H1 (cell line): ENCODE data around the gene CETN2. TPM values are rescaled to one million over a fixed set of nuclear protein-coding genes. Genes with fewer than 3 reads are reported as not detected.

Experiments
- CTCF ChIA-PET: fragments of 300-600 bp; sonication (Branson Sonifier 250); formaldehyde crosslinking; loops from one replicate; lab custom pipeline; 2021; ENCODE audit not compliant: partially characterized antibody; lab: Charles Lee
- POLR2A ChIA-PET: fragments of 300-600 bp; sonication (Branson Sonifier 250); formaldehyde crosslinking; loops from one replicate; lab custom pipeline; 2021; ENCODE audit warnings: inconsistent platforms; ENCODE audit not compliant: partially characterized antibody; lab: Charles Lee
- DNase-seq, 2 experiments: peaks; one replicate each; pipeline versions ENCODE4 v3.0.0 to v3.0.0-alpha.2; 2010 to 2022; ENCODE audit warnings: low spot score in 2 of 2, low read depth in 1 of 2, mixed read lengths in 1 of 2
- FAIRE-seq: peaks from 2 replicates; lab custom pipeline; 2011; peaks lifted over from hg19 to GRCh38; lab: Jason Lieb, UNC
- H2AFZ ChIP-seq: 2 replicates; pipeline ENCODE4 v1.8.1; 2012; ENCODE audit warnings: low read length, inconsistent platforms
- H2AK5ac ChIP-seq: 2 replicates; pipeline ENCODE4 v1.6.1; 2013; ENCODE audit warnings: low read depth, low read length
- H2BK120ac ChIP-seq: replicated peaks from 2 replicates; pipeline ENCODE3; 2013; ENCODE audit warnings: low read depth, low read length, inconsistent platforms
- H2BK12ac ChIP-seq: 2 replicates; pipeline ENCODE4 v1.6.1; 2013; ENCODE audit warnings: low read depth, low read length
- H2BK15ac ChIP-seq: 2 replicates; pipeline ENCODE4 v1.6.1; 2013; ENCODE audit warnings: low read length
- H2BK20ac ChIP-seq: 2 replicates; pipeline ENCODE4 v1.6.1; 2013; ENCODE audit warnings: low read length
- H2BK5ac ChIP-seq: 2 replicates; pipeline ENCODE4 v1.6.1; 2013; ENCODE audit warnings: low read depth, low read length
- H3K14ac ChIP-seq: 2 replicates; pipeline ENCODE4 v1.6.1; 2013; ENCODE audit warnings: inconsistent platforms; ENCODE audit not compliant: insufficient read length
- H3K18ac ChIP-seq: 2 replicates; pipeline ENCODE4 v1.6.1; 2013; ENCODE audit warnings: low read length; ENCODE audit errors: extremely low read depth
- H3K23ac ChIP-seq: 2 replicates; pipeline ENCODE4 v1.6.1; 2013; ENCODE audit warnings: inconsistent platforms; ENCODE audit not compliant: insufficient read length
- H3K23me2 ChIP-seq: 2 replicates; pipeline ENCODE4 v1.6.1; 2013; ENCODE audit warnings: low read depth, low read length
- H3K27ac ChIP-seq: 2 replicates; pipeline ENCODE4 v1.6.1; 2011; ENCODE audit warnings: low read depth, low read length, inconsistent platforms
- H3K27me3 ChIP-seq, 4 experiments: replicated peaks in 1 of 4; 1 replicate in 1 of 4; 2 replicates in 3 of 4; pipeline versions ENCODE4 v1.6.1 to v1.8.1; 2011 to 2013; ENCODE audit warnings: low read length in 3 of 4, mild to moderate bottlenecking in 3 of 4, inconsistent platforms in 2 of 4, mixed read lengths in 2 of 4, moderate library complexity in 1 of 4; ENCODE audit not compliant: control insufficient read depth in 3 of 4, insufficient read depth in 3 of 4; ENCODE audit errors: extremely low read depth in 1 of 4
- H3K36me3 ChIP-seq, 4 experiments: 2 replicates each; pipeline versions ENCODE4 v1.6.1 to v1.8.1; 2011 to 2013; ENCODE audit warnings: mild to moderate bottlenecking in 4 of 4, low read length in 3 of 4, moderate library complexity in 2 of 4, control low read depth in 1 of 4, inconsistent platforms in 1 of 4; ENCODE audit not compliant: insufficient read depth in 4 of 4, control insufficient read depth in 2 of 4
- H3K4ac ChIP-seq: replicated peaks from 2 replicates; pipeline ENCODE3; 2013; ENCODE audit warnings: low read length, low read depth, mixed read lengths, inconsistent platforms; ENCODE audit not compliant: insufficient read length
- H3K4me1 ChIP-seq, 4 experiments: replicated peaks in 1 of 4; 1 replicate in 1 of 4; 2 replicates in 3 of 4; pipeline versions ENCODE4 v1.6.1 to v1.8.1; 2011 to 2013; ENCODE audit warnings: low read length in 3 of 4, inconsistent platforms in 2 of 4, mixed read lengths in 1 of 4; ENCODE audit not compliant: insufficient read depth in 4 of 4, control insufficient read depth in 3 of 4
- H3K4me2 ChIP-seq, 2 experiments: 2 replicates each; pipeline versions ENCODE4 v1.6.1 to v1.8.1; 2011 to 2013; ENCODE audit warnings: low read depth in 2 of 2, low read length in 2 of 2, control low read depth in 1 of 2, inconsistent platforms in 1 of 2, mild to moderate bottlenecking in 1 of 2; ENCODE audit not compliant: insufficient read depth in 1 of 2
- H3K4me3 ChIP-seq, 4 experiments: fragments of 200-600, 300-600 bp in 1 of 4; sonication (generic), shearing (Covaris generic), sonication (Bioruptor Twin) in 1 of 4; 2 replicates each; pipeline versions ENCODE4 v1.5.1 to v1.8.1; 2011 to 2016; ENCODE audit warnings: low read length in 4 of 4, low read depth in 3 of 4, control low read depth in 2 of 4, inconsistent platforms in 2 of 4, mild to moderate bottlenecking in 2 of 4, mixed read lengths in 1 of 4, moderate library complexity in 1 of 4; ENCODE audit not compliant: insufficient read depth in 2 of 4; ENCODE audit errors: extremely low read depth in 1 of 4
- H3K56ac ChIP-seq: replicated peaks from 2 replicates; pipeline ENCODE3; 2013; ENCODE audit warnings: low read depth, mild to moderate bottlenecking, mixed read lengths, low read length, inconsistent platforms; ENCODE audit not compliant: insufficient read length
- H3K79me1 ChIP-seq: 2 replicates; pipeline ENCODE4 v1.6.1; 2013; ENCODE audit warnings: low read depth, low read length, control low read depth
- H3K79me2 ChIP-seq, 2 experiments: 2 replicates each; pipeline versions ENCODE4 v1.6.1 to v1.8.1; 2012 to 2013; ENCODE audit warnings: low read length in 2 of 2, mild to moderate bottlenecking in 2 of 2, inconsistent platforms in 1 of 2; ENCODE audit not compliant: insufficient read depth in 2 of 2, control insufficient read depth in 1 of 2
- H3K9ac ChIP-seq, 4 experiments: replicated peaks in 1 of 4; 1 replicate in 1 of 4; 2 replicates in 3 of 4; pipeline versions ENCODE4 v1.6.1 to v1.8.1; 2011 to 2013; ENCODE audit warnings: low read depth in 3 of 4, low read length in 3 of 4, control low read depth in 2 of 4, mild to moderate bottlenecking in 2 of 4, moderate library complexity in 2 of 4, inconsistent platforms in 1 of 4; ENCODE audit errors: extremely low read depth in 1 of 4
- H3K9me3 ChIP-seq, 2 experiments: 2 replicates each; pipeline versions ENCODE4 v1.6.1 to v1.8.1; 2012 to 2013; ENCODE audit warnings: mild to moderate bottlenecking in 2 of 2, moderate library complexity in 2 of 2, control low read depth in 1 of 2, inconsistent platforms in 1 of 2, low read depth in 1 of 2, low read length in 1 of 2, mixed read lengths in 1 of 2; ENCODE audit not compliant: insufficient read depth in 2 of 2
- H4K20me1 ChIP-seq, 2 experiments: replicated peaks in 1 of 2; 2 replicates each; pipeline versions ENCODE3 to v1.8.1; 2011 to 2013; ENCODE audit warnings: inconsistent platforms in 2 of 2, low read length in 2 of 2, mild to moderate bottlenecking in 1 of 2; ENCODE audit not compliant: insufficient read depth in 2 of 2, control insufficient read depth in 1 of 2
- H4K5ac ChIP-seq: 2 replicates; pipeline ENCODE4 v1.6.1; 2013; ENCODE audit warnings: low read length, low read depth, mixed read lengths, inconsistent platforms; ENCODE audit not compliant: insufficient read length
- H4K8ac ChIP-seq: 2 replicates; pipeline ENCODE4 v1.8.0; 2013; ENCODE audit warnings: mild to moderate bottlenecking, moderate library complexity, low read length, inconsistent platforms; ENCODE audit not compliant: insufficient read depth; ENCODE audit errors: extremely low read depth
- H4K91ac ChIP-seq: replicated peaks from 2 replicates; pipeline ENCODE3; 2013; ENCODE audit warnings: low read length, mixed read lengths, inconsistent platforms; ENCODE audit not compliant: insufficient read length
- CBX8 ChIP-seq: fragments of 300-800, 300-1000 bp; sonication (generic); IDR thresholded peaks from 2 replicates; pipeline ENCODE4 v1.7.1; 2016; ENCODE audit warnings: low read depth, low read length, borderline replicate concordance
- CEBPB ChIP-seq: IDR thresholded peaks from 2 replicates; pipeline ENCODE4 v1.6.1; 2012; ENCODE audit warnings: low read depth, low read length
- CREB1 ChIP-seq: IDR thresholded peaks from 2 replicates; pipeline ENCODE4 v1.6.1; 2012; ENCODE audit warnings: inconsistent platforms
- CTBP2 ChIP-seq: IDR thresholded peaks from 2 replicates; pipeline ENCODE4 v1.7.0; 2011; ENCODE audit warnings: borderline replicate concordance, mild to moderate bottlenecking, moderate library complexity, mixed read lengths, low read length; ENCODE audit not compliant: insufficient read depth, insufficient read length
- JUN ChIP-seq: IDR thresholded peaks from 2 replicates; pipeline ENCODE4 v1.6.1; 2011; ENCODE audit warnings: low read depth, mild to moderate bottlenecking, improper control_type of control experiment, low read length
- JUND ChIP-seq: IDR thresholded peaks from 2 replicates; pipeline ENCODE4 v1.6.1; 2011; ENCODE audit warnings: mild to moderate bottlenecking, improper control_type of control experiment, low read length
- MAFK ChIP-seq: IDR thresholded peaks from 2 replicates; pipeline ENCODE4 v1.6.1; 2012; ENCODE audit warnings: low read depth, mild to moderate bottlenecking, improper control_type of control experiment, low read length
- NANOG ChIP-seq: IDR thresholded peaks from 2 replicates; pipeline ENCODE4 v1.6.1; 2011; ENCODE audit warnings: low read length, low read depth, mild to moderate bottlenecking, inconsistent platforms; ENCODE audit not compliant: insufficient read depth, poor library complexity, severe bottlenecking
- RXRA ChIP-seq: IDR thresholded peaks from 2 replicates; pipeline ENCODE4 v1.6.1; 2011; ENCODE audit warnings: low read depth, mild to moderate bottlenecking, low read length, moderate library complexity; ENCODE audit not compliant: insufficient read depth
- SIN3A ChIP-seq, 2 experiments: IDR thresholded peaks in 1 of 2; conservative IDR thresholded peaks in 1 of 2; 2 replicates each; pipeline ENCODE4 v1.6.1; 2011 to 2012; ENCODE audit warnings: low read length in 2 of 2, improper control_type of control experiment in 1 of 2, low read depth in 1 of 2, mild to moderate bottlenecking in 1 of 2
- SRF ChIP-seq: IDR thresholded peaks from 2 replicates; pipeline ENCODE4 v1.6.1; 2011; ENCODE audit warnings: mild to moderate bottlenecking, low read depth, low read length, moderate library complexity
- TCF12 ChIP-seq: IDR thresholded peaks from 2 replicates; pipeline ENCODE4 v1.6.1; 2011; ENCODE audit warnings: low read depth, mild to moderate bottlenecking, low read length
- TEAD4 ChIP-seq: IDR thresholded peaks from 2 replicates; pipeline ENCODE4 v1.6.1; 2012; ENCODE audit warnings: low read depth, low read length, inconsistent platforms, mixed read lengths
- ZNF274 ChIP-seq: IDR thresholded peaks from 2 replicates; pipeline ENCODE4 v1.7.0; 2012; ENCODE audit warnings: low read length, borderline replicate concordance; ENCODE audit errors: extremely low read depth
- WGBS, 2 experiments: shearing (Covaris generic) in 1 of 2; methylation state at CpG; one replicate each; pipeline versions ENCODE4 v1.1.6 to v1.1.7; 2013 to 2015; ENCODE audit warnings: low lambda C conversion rate in 2 of 2, mixed read lengths in 2 of 2, inconsistent platforms in 1 of 2, low coverage in 1 of 2, missing lambda C conversion rate in 1 of 2; ENCODE audit not compliant: insufficient replicate concordance in 2 of 2, insufficient coverage in 1 of 2, insufficient read length in 1 of 2; ENCODE audit errors: extremely low coverage in 1 of 2, missing lambda C conversion rate in 1 of 2; 5-methylcytosine and 5-hydroxymethylcytosine counted together
- polyA plus RNA-seq, 7 experiments: library from polyadenylated mRNA; depleted of rRNA in 3 of 7; stranded (reverse) in 5 of 7; unstranded in 2 of 7; fragments of >200 nt in 5 of 7; fragments of 200-250 nt in 2 of 7; gene quantifications; 1 replicate in 5 of 7; 2 replicates in 1 of 7; 4 replicates in 1 of 7; pipeline versions ENCODE4 v1.2.1 to v1.2.3, GENCODE V29; 2011 to 2013; ENCODE audit warnings: missing spikeins in 2 of 7, mixed read lengths in 2 of 7
- total RNA-seq: library from RNA; stranded (reverse); fragmentation: NEBNext Ultra II Directional; extraction: Animal tissue kit (Norgen Biotek cat#: 25700); gene quantifications from 2 replicates; pipeline ENCODE4 v1.2.1, GENCODE V29; 2021

CETN2 gene
- total and polyA plus RNA-seq, 2 of the 8 experiments (the other 6 are each of a cell fraction or from before 2014, with no cell fraction given), result 13.1 to 24.3 TPM

GRCh38 chrX:152842772-152843338 is 12.3 kb upstream of the CETN2 start:
- H3K79me2 ChIP-seq, result peaks cover 0 to 35% of the 10 kb centered on the region in 2 experiments; a peak in 3 of 4 replicates
- no peak overlapping the region for H2BK120ac ChIP-seq
- H3K9ac ChIP-seq, result no peak overlapping the region
- H4K5ac ChIP-seq, result no peak overlapping the region
- H3K36me3 ChIP-seq, result peaks cover 0 to 7% (median 0%) of the 10 kb centered on the region in 4 experiments; a peak in 1 of 8 replicates
- no peaks in the 10 kb centered on the region for H3K23me2 ChIP-seq
- 91% methylated on average over 8 of the region's 10 CpGs; no CpG with 5 or more reads in 1 of the 2 experiments for WGBS, 2 experiments
- no peak overlapping the region for H3K56ac ChIP-seq
- H4K20me1 ChIP-seq, result peaks cover 0 to 10% of the 10 kb centered on the region in 2 experiments
- peaks cover 3% of the 10 kb centered on the region for H3K79me1 ChIP-seq
- H3K4me3 ChIP-seq, result no peak overlapping the region
- no peak overlapping the region for H2BK12ac ChIP-seq
- H3K27ac ChIP-seq, result no peak overlapping the region
- no peak overlapping the region for H3K4ac ChIP-seq
- DNase-seq (no peak), FAIRE-seq (no peak)
- H2AK5ac ChIP-seq, result no peak overlapping the region
- ChIA-PET CTCF (interaction anchor here (0.8 to 1.7 kb wide), 3 partner anchors 11 to 62 kb away, joined by 3 read pairs; no protein-coding TSS in a partner anchor), POLR2A (no interaction called here)
- H4K91ac ChIP-seq, result no peak overlapping the region
- no peak overlapping the region for H3K4me2 ChIP-seq
- no peaks in the 10 kb centered on the region; a peak in 1 of 7 replicates for H3K4me1 ChIP-seq
- H3K23ac ChIP-seq, result no peak overlapping the region
- H3K27me3 ChIP-seq, result no peaks in the 10 kb centered on the region
- H2BK20ac ChIP-seq, result no peak overlapping the region
- no peaks in the 10 kb centered on the region for H3K9me3 ChIP-seq
- no peak overlapping the region for H2BK15ac ChIP-seq
- H2AFZ ChIP-seq, result no peak overlapping the region
- H3K18ac ChIP-seq, result no peak overlapping the region
- H2BK5ac ChIP-seq, result no peak overlapping the region
- no peak overlapping the region for H4K8ac ChIP-seq
- no peak overlapping the region for H3K14ac ChIP-seq
- TF ChIP-seq TCF12 (no peak), SRF (no peak), CEBPB (no peak), CREB1 (no peak), MAFK (no peak), RXRA (no peak), SIN3A (conservative IDR thresholded peaks at IDR 0.05 in 1 of 2, IDR thresholded peaks at IDR 0.05 in 1 of 2; ENCODE audit: low read depth in 1 of 2, low read length in 2 of 2) (no peak), TEAD4 (no peak), CBX8 (no peak), JUND (no peak), JUN (no peak), NANOG (no peak), ZNF274 (no peak), CTBP2 (no peak)
